A673 (cell line): ENCODE measurements around the gene AKAP6. TPM values are rescaled to one million over a fixed set of nuclear protein-coding genes. Genes with fewer than 3 reads are reported as not detected.
A peak's percentile ranks its signal among the peaks of the same experiment; 100 is the strongest.

Experiments
- BruUV-seq: library from RNA; stranded (reverse); fragments of 400-500 nt; replicated peaks from 2 replicates; lab custom pipeline; 2021; lab: Mats Ljungman, UMichigan
- CTCF ChIA-PET: fragments of 300-600 bp; sonication (Branson Sonifier 250); formaldehyde crosslinking; loops from one replicate; lab custom pipeline; 2022; ENCODE audit warnings: antibody characterized with exemption; lab: Charles Lee
- POLR2A ChIA-PET: fragments of 300-600 bp; sonication (Branson Sonifier 250); formaldehyde crosslinking; loops from one replicate; lab custom pipeline; 2022; ENCODE audit warnings: antibody characterized with exemption; ENCODE audit not compliant: low non-redundant PET; lab: Charles Lee
- DNase-seq: peaks from one replicate; pipeline ENCODE4 v3.0.0-alpha.2; 2015; ENCODE audit warnings: low spot score
- H3K27ac ChIP-seq: fragments of 200-600 bp; sonication (generic); 2 replicates; pipeline ENCODE4 v1.5.1; 2016; ENCODE audit warnings: mixed run types, low read depth, mild to moderate bottlenecking, mixed read lengths, antibody characterized with exemption, low read length; ENCODE audit not compliant: poor library complexity, severe bottlenecking
- H3K27me3 ChIP-seq: fragments of 200-600 bp; sonication (generic); replicated peaks from 2 replicates; pipeline ENCODE4 v1.6.1; 2017; ENCODE audit warnings: mixed run types, low read depth, mild to moderate bottlenecking, mixed read lengths, antibody characterized with exemption, low read length; ENCODE audit not compliant: insufficient read depth, poor library complexity
- H3K36me3 ChIP-seq: fragments of 200-600 bp; sonication (generic); 2 replicates; pipeline ENCODE4 v1.6.1; 2016; ENCODE audit warnings: mixed run types, mild to moderate bottlenecking, mixed read lengths, antibody characterized with exemption, low read length; ENCODE audit not compliant: insufficient read depth, poor library complexity, severe bottlenecking
- H3K4me1 ChIP-seq: fragments of 200-600 bp; sonication (generic); 2 replicates; pipeline ENCODE4 v1.6.1; 2017; ENCODE audit warnings: mixed run types, mild to moderate bottlenecking, mixed read lengths, antibody characterized with exemption, low read length; ENCODE audit not compliant: insufficient read depth, poor library complexity, severe bottlenecking
- H3K4me3 ChIP-seq: fragments of 200-600 bp; sonication (generic); 2 replicates; pipeline ENCODE4 v1.5.1; 2016; ENCODE audit warnings: low read depth, mixed run types, mild to moderate bottlenecking, mixed read lengths, low read length; ENCODE audit not compliant: poor library complexity, severe bottlenecking
- H3K9me3 ChIP-seq: fragments of 200-600 bp; sonication (generic); 2 replicates; pipeline ENCODE4 v1.6.1; 2016; ENCODE audit warnings: mixed run types, low read depth, mild to moderate bottlenecking, mixed read lengths, antibody characterized with exemption, low read length; ENCODE audit not compliant: poor library complexity, severe bottlenecking
- CTCF ChIP-seq: fragments of 300-800, 200-600 bp; sonication (generic); conservative IDR thresholded peaks from 2 replicates; pipeline ENCODE4 v1.5.1; 2017; ENCODE audit warnings: low read depth, mild to moderate bottlenecking, antibody characterized with exemption, low read length, moderate library complexity, mixed read lengths
- EZH2 ChIP-seq: fragments of 200-600 bp; sonication (generic); IDR thresholded peaks from 2 replicates; pipeline ENCODE4 v1.6.1; 2017; ENCODE audit warnings: borderline replicate concordance, low read depth, mild to moderate bottlenecking, mixed read lengths, antibody characterized with exemption, low read length; ENCODE audit not compliant: poor library complexity, severe bottlenecking
- intact Hi-C: fragments of 100-400 bp; cut with micrococcal nuclease; formaldehyde crosslinking; loops from one replicate; pipeline ENCODE4 v1.10.0; 2022; ENCODE audit not compliant: unreplicated experiment
- total RNA-seq: library from RNA; stranded (reverse); gene quantifications from 2 replicates; pipeline ENCODE4 v1.2.3, GENCODE V29; 2021

Gene AKAP6
- total RNA-seq, 1 experiment from 2014 or later, result 0.73 TPM

- ChIA-PET POLR2A (no interaction called here), CTCF (no interaction called here)
- TF ChIP-seq EZH2 (no peak), CTCF (no peak)
- DNase-seq, result no peak
- no peaks in the 10 kb centered on the region for H3K36me3 ChIP-seq
- no peaks in the 10 kb centered on the region for H3K9me3 ChIP-seq
- BruUV-seq, result no TSS peak
- intact Hi-C loops, result no loop called here
- H3K4me3 ChIP-seq, result no peak overlapping the region
- H3K27me3 ChIP-seq, result no peaks in the 10 kb centered on the region
- no peak overlapping the region for H3K27ac ChIP-seq
- H3K4me1 ChIP-seq, result no peaks in the 10 kb centered on the region
These were observed 327.5 kb downstream of the AKAP6 start for GRCh38 chr14:32656601-32657000.

- no peak for TF ChIP-seq CTCF
- no peak for TF ChIP-seq EZH2
- Histone ChIP-seq H3K4me3 (no peak overlapping the region), H3K36me3 (no peaks in the 10 kb centered on the region), H3K27ac (no peak overlapping the region), H3K4me1 (no peaks in the 10 kb centered on the region), H3K27me3 (no peaks in the 10 kb centered on the region), H3K9me3 (no peaks in the 10 kb centered on the region)
- ChIA-PET CTCF (no interaction called here), POLR2A (interaction anchor here (0.5 kb wide), 1 partner anchor 22 kb away, joined by 4 read pairs; no protein-coding TSS in a partner anchor)
- no TSS peak for BruUV-seq
- DNase-seq, result peak; percentile 45
- intact Hi-C loops, result no loop called here
These were observed 328.0 kb downstream of the AKAP6 start for GRCh38 chr14:32657081-32657480.

- BruUV-seq, result no TSS peak
- DNase-seq, result no peak
- CTCF ChIA-PET, result no interaction called here
- Histone ChIP-seq H3K27ac (no peak overlapping the region), H3K36me3 (no peaks in the 10 kb centered on the region), H3K4me3 (no peak overlapping the region), H3K4me1 (peaks cover 12% of the 10 kb centered on the region), H3K9me3 (no peaks in the 10 kb centered on the region), H3K27me3 (no peaks in the 10 kb centered on the region)
- POLR2A ChIA-PET, result no interaction called here
- intact Hi-C loops, result no loop called here
- TF ChIP-seq CTCF, result no peak
These were observed 332.1 kb downstream of the AKAP6 start for GRCh38 chr14:32661216-32661615.
